ENCODE data around the gene MAP1A.

- TF ChIP-seq EZH2 (optimal IDR thresholded peaks at IDR 0.05; ENCODE audit: low read depth, low read length) (no peak), CTCF (IDR thresholded peaks at IDR 0.05; ENCODE audit: low read length) (no peak), EZH2phosphoT487 (IDR thresholded peaks at IDR 0.05; ENCODE audit: low read length) (no peak)
Observed at GRCh38 chr15:43529141-43529540, 11.7 kb downstream of the MAP1A start.
